A549 (cell line): ENCODE results near the gene MTHFSD. TPM values are rescaled to one million over a fixed set of nuclear protein-coding genes. Genes with fewer than 3 reads are reported as not detected.

Experiments
- ATAC-seq, 2 experiments: fragments of 200-7000 bp in 1 of 2; fragments of >200 bp in 1 of 2; cut with Nextera tagmentation in 1 of 2; cut with Tn5 transposase in 1 of 2; 3 replicates each; pipeline versions ENCODE4 v1.8.0 to v1.9.1; 2018 to 2020; ENCODE audit warnings: mild to moderate bottlenecking in 1 of 2, moderate library complexity in 1 of 2
- CTCF ChIA-PET: fragments of 300-600 bp; sonication (Branson Sonifier 250); formaldehyde crosslinking; extraction: SDS; loops from one replicate; lab custom pipeline; 2021; ENCODE audit warnings: antibody characterized with exemption, inconsistent platforms; lab: Yijun Ruan, JAX
- POLR2A ChIA-PET: fragments of 350-600 bp; formaldehyde crosslinking; extraction: SDS; loops from one replicate; lab custom pipeline; 2021; ENCODE audit warnings: antibody characterized with exemption, inconsistent platforms; lab: Yijun Ruan, JAX
- DNase-seq, 2 experiments: peaks; one replicate each; pipeline versions ENCODE4 v3.0.0 to v3.0.0-alpha.2; 2011 to 2016; ENCODE audit warnings: low read depth in 1 of 2, low spot score in 1 of 2
- FAIRE-seq: peaks from 2 replicates; lab custom pipeline; 2011; peaks lifted over from hg19 to GRCh38; lab: Jason Lieb, UNC
- H3K27ac ChIP-seq, 2 experiments: fragments of >200 bp; sonication (Bioruptor Twin); formaldehyde crosslinking; 3 replicates each; pipeline ENCODE4 v1.5.1; 2016 to 2017
- H3K4me1 ChIP-seq: fragments of >200 bp; sonication (Bioruptor Twin); formaldehyde crosslinking; 3 replicates; pipeline ENCODE4 v1.6.1; 2016
- H3K4me2 ChIP-seq: fragments of >200 bp; sonication (Bioruptor Twin); formaldehyde crosslinking; 3 replicates; pipeline ENCODE4 v1.6.1; 2016
- H3K4me3 ChIP-seq: fragments of >200 bp; sonication (Bioruptor Twin); formaldehyde crosslinking; 3 replicates; pipeline ENCODE4 v1.5.1; 2016
- H3K9me3 ChIP-seq: fragments of >200 bp; sonication (Bioruptor Twin); formaldehyde crosslinking; 3 replicates; pipeline ENCODE4 v1.6.1; 2016
- BHLHE40 ChIP-seq: IDR thresholded peaks from 2 replicates; pipeline ENCODE4 v1.6.1; 2012; ENCODE audit warnings: low read depth, low read length, inconsistent platforms
- CBX2 ChIP-seq: fragments of 200-600 bp; sonication (generic); IDR thresholded peaks from 2 replicates; pipeline ENCODE4 v1.6.1; 2016; ENCODE audit warnings: low read depth, mild to moderate bottlenecking, borderline replicate concordance
- EHF ChIP-seq: fragments of 250-450 bp; sonication (Bioruptor Pico); IDR thresholded peaks from 2 replicates; pipeline ENCODE4 v1.5.0; 2020; ENCODE audit warnings: mild to moderate bottlenecking
- HDAC2 ChIP-seq: fragments of 200-600 bp; sonication (generic); IDR thresholded peaks from 2 replicates; pipeline ENCODE4 v1.6.1; 2016
- HOXB5 ChIP-seq: fragments of 250-450 bp; sonication (Bioruptor Pico); IDR thresholded peaks from 2 replicates; pipeline ENCODE4 v1.5.0; 2020; ENCODE audit warnings: mild to moderate bottlenecking, moderate library complexity
- JUN ChIP-seq, 2 experiments: fragments of >200 bp; sonication (Bioruptor Twin); formaldehyde crosslinking; IDR thresholded peaks; 2 replicates in 1 of 2; 3 replicates in 1 of 2; pipeline ENCODE4 v1.6.1; 2016 to 2017
- KDM1A ChIP-seq: fragments of 200-600 bp; sonication (generic); IDR thresholded peaks from 2 replicates; pipeline ENCODE4 v1.6.1; 2016; ENCODE audit warnings: low read depth, mild to moderate bottlenecking
- KDM5A ChIP-seq: fragments of 200-600 bp; sonication (generic); IDR thresholded peaks from 2 replicates; pipeline ENCODE4 v1.6.1; 2016; ENCODE audit warnings: antibody characterized with exemption, mild to moderate bottlenecking
- MAFK ChIP-seq: fragments of 450-650 bp; IDR thresholded peaks from 2 replicates; pipeline ENCODE4 v1.6.1; 2014; ENCODE audit not compliant: partially characterized antibody
- MYC ChIP-seq: IDR thresholded peaks from 2 replicates; pipeline ENCODE4 v1.6.1; 2012; ENCODE audit warnings: mild to moderate bottlenecking, inconsistent platforms, low read length, improper control_type of control experiment, borderline replicate concordance
- NFE2L2 ChIP-seq: fragments of 150-350 bp; conservative IDR thresholded peaks from 2 replicates; pipeline ENCODE4 v1.6.1; 2014; ENCODE audit warnings: low read length
- NPAS2 ChIP-seq: fragments of 250-450 bp; sonication (Bioruptor Pico); IDR thresholded peaks from 2 replicates; pipeline ENCODE4 v1.8.0; 2022; ENCODE audit warnings: mild to moderate bottlenecking, moderate library complexity, borderline replicate concordance
- NR3C1 ChIP-seq: fragments of >200 bp; sonication (Bioruptor Twin); formaldehyde crosslinking; IDR thresholded peaks from 3 replicates; pipeline ENCODE4 v1.6.1; 2017
- PBX3 ChIP-seq: IDR thresholded peaks from 2 replicates; pipeline ENCODE4 v1.6.1; 2012
- PHF8 ChIP-seq: fragments of 200-600 bp; sonication (generic); IDR thresholded peaks from 2 replicates; pipeline ENCODE4 v1.6.1; 2016; ENCODE audit warnings: low read depth, mild to moderate bottlenecking, antibody characterized with exemption, moderate library complexity, borderline replicate concordance
- POLR2AphosphoS2 ChIP-seq: conservative IDR thresholded peaks from 2 replicates; pipeline ENCODE4 v1.6.1; 2012; ENCODE audit warnings: low read length, improper control_type of control experiment, inconsistent platforms
- RAD21 ChIP-seq, 2 experiments: fragments of >200 bp in 1 of 2; sonication (Bioruptor Twin) in 1 of 2; formaldehyde crosslinking in 1 of 2; IDR thresholded peaks in 1 of 2; conservative IDR thresholded peaks in 1 of 2; 2 replicates in 1 of 2; 3 replicates in 1 of 2; pipeline ENCODE4 v1.6.1; 2012 to 2018; ENCODE audit warnings: inconsistent platforms in 1 of 2
- RARB ChIP-seq: fragments of 250-450 bp; sonication (Bioruptor Pico); IDR thresholded peaks from 2 replicates; pipeline ENCODE4 v1.8.0; 2021; ENCODE audit warnings: mild to moderate bottlenecking, moderate library complexity
- RFX5 ChIP-seq: fragments of 450-650 bp; IDR thresholded peaks from 2 replicates; pipeline ENCODE4 v1.7.1; 2014; ENCODE audit warnings: antibody characterized with exemption, mild to moderate bottlenecking, moderate library complexity
- SMC3 ChIP-seq: fragments of >200 bp; sonication (Bioruptor Twin); formaldehyde crosslinking; IDR thresholded peaks from 3 replicates; pipeline ENCODE4 v1.6.1; 2018; ENCODE audit warnings: inconsistent platforms
- TFCP2L1 ChIP-seq: fragments of 250-450 bp; sonication (Bioruptor Pico); IDR thresholded peaks from 2 replicates; pipeline ENCODE4 v1.5.0; 2021; ENCODE audit warnings: mild to moderate bottlenecking
- TP53 ChIP-seq: fragments of 250-450 bp; sonication (Bioruptor Pico); IDR thresholded peaks from 2 replicates; pipeline ENCODE4 v1.5.0; 2021; ENCODE audit warnings: mild to moderate bottlenecking, moderate library complexity
- ZFP36 ChIP-seq: fragments of 450-650 bp; IDR thresholded peaks from 2 replicates; pipeline ENCODE4 v1.6.1; 2014; ENCODE audit warnings: borderline replicate concordance; ENCODE audit not compliant: partially characterized antibody
- ZSCAN20 ChIP-seq: fragments of 250-450 bp; sonication (Bioruptor Pico); IDR thresholded peaks from 2 replicates; pipeline ENCODE4 v1.8.0; 2022; ENCODE audit warnings: mild to moderate bottlenecking, moderate library complexity
- WGBS: methylation state at CpG from one replicate; pipeline ENCODE4 v1.1.6; 2017; ENCODE audit errors: missing lambda C conversion rate; 5-methylcytosine and 5-hydroxymethylcytosine counted together
- polyA plus RNA-seq, 4 experiments: library from polyadenylated mRNA; depleted of rRNA in 3 of 4; stranded (reverse); fragments of >200 nt; fragmentation: RNase III in 1 of 4; extraction: RNeasy Plus Mini Kit Qiagen cat#74134 plus additional on column Dnase treatment in 1 of 4; gene quantifications; 2 replicates in 3 of 4; 3 replicates in 1 of 4; pipeline ENCODE4 v1.2.3, GENCODE V29; 2011 to 2017
- TF ChIP-seq, protein P1 (sequence below): fragments of >200 bp; sonication (Bioruptor Twin); formaldehyde crosslinking; IDR thresholded peaks from 2 replicates; pipeline ENCODE4 v1.6.1; 2016
- TF ChIP-seq, protein P2 (sequence below): fragments of 150-350 bp; IDR thresholded peaks from 2 replicates; pipeline ENCODE4 v1.6.1; 2014; ENCODE audit warnings: low read depth, mild to moderate bottlenecking, low read length
- TF ChIP-seq, protein P3 (sequence below): fragments of 250-450 bp; sonication (Bioruptor Pico); IDR thresholded peaks from 2 replicates; pipeline ENCODE4 v1.5.0; 2021; ENCODE audit warnings: mild to moderate bottlenecking, moderate library complexity, borderline replicate concordance
- TF ChIP-seq, protein P4 (sequence below): IDR thresholded peaks from 2 replicates; pipeline ENCODE4 v1.6.1; 2012

MTHFSD gene
- polyA plus RNA-seq, 2 of the 4 experiments (the other 2 are of a cell fraction): 13.1 to 16.9 TPM

- no peak overlapping the region for H3K27ac ChIP-seq
- no peaks in the 10 kb centered on the region for H3K4me1 ChIP-seq
- H3K4me3 ChIP-seq: no peak overlapping the region
- ChIA-PET POLR2A (no interaction called here), CTCF (no interaction called here)
- ATAC-seq: no peak
- H3K4me2 ChIP-seq: no peak overlapping the region
- TF ChIP-seq PHF8 (no peak), POLR2AphosphoS2 (no peak), HOXB5 (no peak), MYC (no peak), NPAS2 (CRISPR knock-in tag) (no peak), SMC3 (no peak), NR3C1 (no peak)
- TF ChIP-seq, protein P1, sequence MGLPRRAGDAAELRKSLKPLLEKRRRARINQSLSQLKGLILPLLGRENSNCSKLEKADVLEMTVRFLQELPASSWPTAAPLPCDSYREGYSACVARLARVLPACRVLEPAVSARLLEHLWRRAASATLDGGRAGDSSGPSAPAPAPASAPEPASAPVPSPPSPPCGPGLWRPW: no peak
- TF ChIP-seq, all 56 proteins: peak for 0
- WGBS: 80% methylated on average over 18 of the region's 18 CpGs
- H3K9me3 ChIP-seq: peaks cover 3% of the 10 kb centered on the region; the same call in 1 of the 3 replicates
- no peak for FAIRE-seq
- no peak for DNase-seq
Observed at GRCh38 chr16:86597126-86597879, 42.3 kb upstream of the MTHFSD start.

DNA sequence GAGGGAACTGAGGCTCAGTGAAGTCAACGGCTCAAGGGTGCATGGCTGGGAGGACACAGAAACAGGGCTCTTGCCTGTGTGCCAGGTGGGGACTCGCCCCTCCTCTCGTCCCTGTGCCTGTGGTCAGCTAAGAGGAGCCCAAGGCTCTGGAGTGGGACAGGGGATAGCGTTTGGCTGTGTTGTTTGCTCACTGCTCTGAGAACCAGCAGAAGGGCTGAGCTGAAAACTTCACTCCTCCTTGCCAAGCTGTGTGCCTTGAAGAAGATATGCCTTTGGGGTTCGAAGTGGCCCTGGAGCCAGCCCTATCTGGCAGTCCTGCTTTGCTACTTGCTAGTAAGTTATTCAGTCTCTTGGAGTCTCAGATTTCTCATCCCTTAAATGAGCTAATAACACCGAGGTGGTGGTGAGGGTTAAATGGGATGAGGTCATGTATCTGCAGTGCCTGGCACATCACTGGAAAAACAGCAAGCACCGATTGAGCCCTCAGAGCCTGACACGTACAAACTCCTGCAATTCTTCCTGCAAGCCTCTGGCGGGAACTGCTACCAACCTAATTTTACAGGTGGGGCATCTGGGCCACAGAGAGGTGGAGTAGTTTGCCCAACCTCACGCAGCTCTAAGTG is 41.1 kb upstream of the MTHFSD start:
- no peak for FAIRE-seq
- CTCF ChIA-PET: no interaction called here

DNA sequence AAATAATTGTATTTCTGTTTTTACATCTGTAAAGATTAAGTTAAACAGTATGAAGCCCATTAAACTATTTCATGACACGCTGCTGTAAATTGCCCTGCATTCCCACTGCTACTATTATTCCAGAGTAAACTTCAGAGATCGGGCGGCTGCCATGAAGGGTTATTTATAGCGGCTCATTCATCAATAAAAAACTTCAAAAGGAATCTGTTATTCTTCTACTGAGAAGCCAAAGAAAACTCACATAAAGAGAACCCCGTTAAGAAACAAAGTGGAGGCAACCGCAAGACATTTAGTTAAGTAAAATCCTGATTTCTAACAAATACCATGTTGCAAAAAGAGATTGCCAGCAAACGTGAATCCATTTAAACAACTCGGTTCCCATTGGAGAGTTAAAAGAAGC is 39.7 kb upstream of the MTHFSD start:
- FAIRE-seq (no peak), DNase-seq (no peak), ATAC-seq (no peak)
- no peak overlapping the region for H3K4me2 ChIP-seq
- ChIA-PET POLR2A (no interaction called here), CTCF (interaction anchor here (0.8 to 0.9 kb wide), 2 partner anchors 13 to 32 kb away, joined by 3 to 4 read pairs; no protein-coding TSS in a partner anchor)
- H3K27ac ChIP-seq: no peak overlapping the region
- WGBS: 86% methylated on average over 8 of the region's 8 CpGs
- H3K4me1 ChIP-seq: peaks cover 15% of the 10 kb centered on the region
- H3K4me3 ChIP-seq: no peak overlapping the region
- H3K9me3 ChIP-seq: peaks cover 3% of the 10 kb centered on the region; the same call in 1 of the 3 replicates
- TF ChIP-seq, protein P2, sequence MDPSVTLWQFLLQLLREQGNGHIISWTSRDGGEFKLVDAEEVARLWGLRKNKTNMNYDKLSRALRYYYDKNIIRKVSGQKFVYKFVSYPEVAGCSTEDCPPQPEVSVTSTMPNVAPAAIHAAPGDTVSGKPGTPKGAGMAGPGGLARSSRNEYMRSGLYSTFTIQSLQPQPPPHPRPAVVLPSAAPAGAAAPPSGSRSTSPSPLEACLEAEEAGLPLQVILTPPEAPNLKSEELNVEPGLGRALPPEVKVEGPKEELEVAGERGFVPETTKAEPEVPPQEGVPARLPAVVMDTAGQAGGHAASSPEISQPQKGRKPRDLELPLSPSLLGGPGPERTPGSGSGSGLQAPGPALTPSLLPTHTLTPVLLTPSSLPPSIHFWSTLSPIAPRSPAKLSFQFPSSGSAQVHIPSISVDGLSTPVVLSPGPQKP: no peak
- TF ChIP-seq ZSCAN20 (CRISPR knock-in tag): no peak
- no peak for TF ChIP-seq TFCP2L1 (CRISPR knock-in tag)
- TF ChIP-seq, protein P1: no peak
- TF ChIP-seq, protein P3, sequence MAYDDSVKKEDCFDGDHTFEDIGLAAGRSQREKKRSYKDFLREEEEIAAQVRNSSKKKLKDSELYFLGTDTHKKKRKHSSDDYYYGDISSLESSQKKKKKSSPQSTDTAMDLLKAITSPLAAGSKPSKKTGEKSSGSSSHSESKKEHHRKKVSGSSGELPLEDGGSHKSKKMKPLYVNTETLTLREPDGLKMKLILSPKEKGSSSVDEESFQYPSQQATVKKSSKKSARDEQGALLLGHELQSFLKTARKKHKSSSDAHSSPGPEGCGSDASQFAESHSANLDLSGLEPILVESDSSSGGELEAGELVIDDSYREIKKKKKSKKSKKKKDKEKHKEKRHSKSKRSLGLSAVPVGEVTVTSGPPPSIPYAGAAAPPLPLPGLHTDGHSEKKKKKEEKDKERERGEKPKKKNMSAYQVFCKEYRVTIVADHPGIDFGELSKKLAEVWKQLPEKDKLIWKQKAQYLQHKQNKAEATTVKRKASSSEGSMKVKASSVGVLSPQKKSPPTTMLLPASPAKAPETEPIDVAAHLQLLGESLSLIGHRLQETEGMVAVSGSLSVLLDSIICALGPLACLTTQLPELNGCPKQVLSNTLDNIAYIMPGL (CRISPR knock-in tag): no peak
- no peak for TF ChIP-seq TP53 (CRISPR knock-in tag)
- TF ChIP-seq ZFP36: no peak
- no peak for TF ChIP-seq MAFK
- no peak for TF ChIP-seq EHF (CRISPR knock-in tag)
- no peak for TF ChIP-seq HDAC2
- TF ChIP-seq, protein P4, sequence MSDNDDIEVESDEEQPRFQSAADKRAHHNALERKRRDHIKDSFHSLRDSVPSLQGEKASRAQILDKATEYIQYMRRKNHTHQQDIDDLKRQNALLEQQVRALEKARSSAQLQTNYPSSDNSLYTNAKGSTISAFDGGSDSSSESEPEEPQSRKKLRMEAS: no peak
- no peak for TF ChIP-seq PHF8

More for the DNA sequence above, 41.1 kb upstream of the MTHFSD start:
- POLR2A ChIA-PET: no interaction called here
- ATAC-seq: no peak
- WGBS: 67% methylated on average over 10 of the region's 10 CpGs
- DNase-seq: no peak
- Histone ChIP-seq H3K4me3 (no peak overlapping the region), H3K4me1 (peaks cover 1% of the 10 kb centered on the region; the same call in 2 of the 3 replicates), H3K27ac (no peak overlapping the region), H3K4me2 (no peak overlapping the region), H3K9me3 (peaks cover 3% of the 10 kb centered on the region; the same call in 1 of the 3 replicates)
- TF ChIP-seq MYC (no peak), KDM5A (no peak), KDM1A (no peak), CBX2 (no peak), PBX3 (no peak), RAD21 (conservative IDR thresholded peaks at IDR 0.05 in 1 of 2, IDR thresholded peaks at IDR 0.05 in 1 of 2) (no peak), HDAC2 (no peak), NFE2L2 (no peak), RARB (no peak), RFX5 (no peak), BHLHE40 (no peak), MAFK (no peak), TFCP2L1 (CRISPR knock-in tag) (no peak), JUN (IDR thresholded peaks at IDR 0.05) (no peak)
- TF ChIP-seq, protein P2: no peak
